HEK293T (cell line): ENCODE measurements around the gene SAMD8.

Source experiments
- CTBP1 ChIP-seq: fragments of 450-650 bp; IDR thresholded peaks from 2 replicates; pipeline ENCODE4 v1.6.1; 2016; ENCODE audit warnings: borderline replicate concordance
- ELF4 ChIP-seq: fragments of 450-650 bp; IDR thresholded peaks from 2 replicates; pipeline ENCODE4 v1.6.1; 2017; ENCODE audit warnings: antibody characterized with exemption
- SP1 ChIP-seq: fragments of 450-650 bp; IDR thresholded peaks from 2 replicates; pipeline ENCODE4 v1.6.1; 2017
- ZNF384 ChIP-seq: fragments of 450-650 bp; IDR thresholded peaks from 2 replicates; pipeline ENCODE4 v1.6.1; 2016

GRCh38 chr10:75205908-75206307, 94.5 kb downstream of the SAMD8 start:
- TF ChIP-seq CTBP1 = no peak
- no peak for TF ChIP-seq ELF4
- TF ChIP-seq SP1 = no peak
- TF ChIP-seq ZNF384 = no peak
